Caco-2 (cell line): Measurements from ENCODE around the gene RBPMS2. TPM values are rescaled to one million over a fixed set of nuclear protein-coding genes. Genes with fewer than 3 reads are reported as not detected.

Experiments
- BruUV-seq: library from RNA; stranded (reverse); fragments of 400-500 nt; replicated peaks from 2 replicates; lab custom pipeline; 2021; lab: Mats Ljungman, UMichigan
- CTCF ChIA-PET: fragments of 300-600 bp; sonication (Branson Sonifier 250); formaldehyde crosslinking; loops from one replicate; lab custom pipeline; 2022; ENCODE audit warnings: antibody characterized with exemption; lab: Charles Lee
- POLR2A ChIA-PET: fragments of 300-600 bp; sonication (Branson Sonifier 250); formaldehyde crosslinking; loops from one replicate; lab custom pipeline; 2022; ENCODE audit warnings: antibody characterized with exemption; lab: Charles Lee
- DNase-seq, 2 experiments: peaks; one replicate each; pipeline versions ENCODE4 v3.0.0 to v3.0.0-alpha.2; 2020 to 2022
- H3K27me3 ChIP-seq: replicated peaks from 2 replicates; pipeline ENCODE4 v1.6.0; 2011; ENCODE audit warnings: low read length; ENCODE audit not compliant: control insufficient read depth, insufficient read depth
- H3K36me3 ChIP-seq: 2 replicates; pipeline ENCODE4 v1.5.1; 2011; ENCODE audit warnings: low read length; ENCODE audit not compliant: control insufficient read depth, insufficient read depth
- H3K4me1 ChIP-seq: fragments of 250-450 bp; sonication (Bioruptor Pico); 2 replicates; pipeline ENCODE4 v1.5.1; 2020; ENCODE audit warnings: mild to moderate bottlenecking
- H3K4me3 ChIP-seq: 2 replicates; pipeline ENCODE4 v1.5.1; 2011; ENCODE audit warnings: low read depth, mild to moderate bottlenecking, control low read depth, low read length
- H3K9me3 ChIP-seq: fragments of 250-450 bp; sonication (Bioruptor Pico); 2 replicates; pipeline ENCODE4 v1.5.1; 2020; ENCODE audit warnings: mild to moderate bottlenecking, moderate library complexity
- H3K27ac Mint-ChIP-seq: one replicate; pipeline ENCODE4 v1.8.0; 2022; ENCODE audit warnings: mixed read lengths; ENCODE audit not compliant: unreplicated experiment
- H3K27me3 Mint-ChIP-seq: one replicate; pipeline ENCODE4 v1.8.0; 2022; ENCODE audit warnings: mixed read lengths; ENCODE audit not compliant: insufficient read depth, unreplicated experiment
- H3K36me3 Mint-ChIP-seq: one replicate; pipeline ENCODE4 v1.8.0; 2022; ENCODE audit warnings: mild to moderate bottlenecking, mixed read lengths; ENCODE audit not compliant: insufficient read depth, unreplicated experiment
- H3K4me1 Mint-ChIP-seq: one replicate; pipeline ENCODE4 v1.8.0; 2022; ENCODE audit warnings: low read depth, mixed read lengths; ENCODE audit not compliant: unreplicated experiment
- H3K4me3 Mint-ChIP-seq: one replicate; pipeline ENCODE4 v1.8.0; 2022; ENCODE audit warnings: mild to moderate bottlenecking, moderate library complexity, mixed read lengths; ENCODE audit not compliant: unreplicated experiment
- H3K9me3 Mint-ChIP-seq: one replicate; pipeline ENCODE4 v1.8.0; 2022; ENCODE audit warnings: mixed read lengths; ENCODE audit not compliant: unreplicated experiment
- intact Hi-C: fragments of 100-400 bp; cut with micrococcal nuclease; formaldehyde crosslinking; loops from one replicate; pipeline ENCODE4 v1.10.0; 2022; ENCODE audit not compliant: unreplicated experiment
- total RNA-seq: library from RNA; stranded (reverse); gene quantifications from 2 replicates; pipeline ENCODE4 v1.2.3, GENCODE V29; 2022
- TF ChIP-seq, protein P1 (sequence below), 2 experiments: fragments of 200-600 bp in 1 of 2; IDR thresholded peaks; 1 replicate in 1 of 2; 2 replicates in 1 of 2; pipeline versions ENCODE4 v1.5.1 to v1.8.0; 2011 to 2022; ENCODE audit warnings: antibody characterized with exemption in 1 of 2, control low read depth in 1 of 2, inconsistent platforms in 1 of 2, low read depth in 1 of 2, low read length in 1 of 2, mild to moderate bottlenecking in 1 of 2, moderate library complexity in 1 of 2; ENCODE audit not compliant: insufficient read depth in 1 of 2, severe bottlenecking in 1 of 2, unreplicated experiment in 1 of 2

RBPMS2 gene
- total RNA-seq, 1 experiment from 2014 or later: 9.3 TPM

DNA sequence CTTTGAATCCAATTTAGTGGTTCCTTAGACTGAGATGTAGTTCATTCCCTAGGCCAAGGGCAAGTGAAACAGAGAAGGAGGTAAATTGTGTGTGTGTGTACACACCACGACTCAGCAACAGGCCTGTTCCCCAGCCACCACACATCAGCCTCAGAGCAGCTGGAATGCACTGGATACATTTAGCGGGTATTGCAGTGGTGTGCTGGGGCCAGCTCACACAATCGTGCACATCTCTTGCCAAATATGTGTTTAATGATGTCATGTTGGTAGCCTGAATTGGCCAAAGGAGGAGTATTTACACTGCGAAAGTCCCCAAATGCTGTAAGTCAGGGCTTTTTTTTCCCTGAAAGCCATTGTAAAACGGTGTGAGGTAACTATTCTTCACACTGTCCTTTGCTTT, 82.3 kb downstream of the RBPMS2 start:
- intact Hi-C loops: no loop called here
- H3K4me1 ChIP-seq: no peaks in the 10 kb centered on the region
- H3K27me3 ChIP-seq: no peaks in the 10 kb centered on the region
- peak in 1 of 2 experiments; percentile 38 for DNase-seq
- Mint-ChIP-seq H3K27me3 (no peaks in the 10 kb centered on the region), H3K9me3 (no peaks in the 10 kb centered on the region), H3K27ac (peak overlapping the region; percentile 63), H3K4me1 (peaks cover 6% of the 10 kb centered on the region), H3K4me3 (no peak overlapping the region), H3K36me3 (peaks cover 63% of the 10 kb centered on the region)
- H3K9me3 ChIP-seq: no peaks in the 10 kb centered on the region
- ChIA-PET CTCF (interaction anchor here (0.7 kb wide), 1 partner anchor 1561 kb away, joined by 3 read pairs; no protein-coding TSS in a partner anchor), POLR2A (no interaction called here)
- TF ChIP-seq, protein P1, sequence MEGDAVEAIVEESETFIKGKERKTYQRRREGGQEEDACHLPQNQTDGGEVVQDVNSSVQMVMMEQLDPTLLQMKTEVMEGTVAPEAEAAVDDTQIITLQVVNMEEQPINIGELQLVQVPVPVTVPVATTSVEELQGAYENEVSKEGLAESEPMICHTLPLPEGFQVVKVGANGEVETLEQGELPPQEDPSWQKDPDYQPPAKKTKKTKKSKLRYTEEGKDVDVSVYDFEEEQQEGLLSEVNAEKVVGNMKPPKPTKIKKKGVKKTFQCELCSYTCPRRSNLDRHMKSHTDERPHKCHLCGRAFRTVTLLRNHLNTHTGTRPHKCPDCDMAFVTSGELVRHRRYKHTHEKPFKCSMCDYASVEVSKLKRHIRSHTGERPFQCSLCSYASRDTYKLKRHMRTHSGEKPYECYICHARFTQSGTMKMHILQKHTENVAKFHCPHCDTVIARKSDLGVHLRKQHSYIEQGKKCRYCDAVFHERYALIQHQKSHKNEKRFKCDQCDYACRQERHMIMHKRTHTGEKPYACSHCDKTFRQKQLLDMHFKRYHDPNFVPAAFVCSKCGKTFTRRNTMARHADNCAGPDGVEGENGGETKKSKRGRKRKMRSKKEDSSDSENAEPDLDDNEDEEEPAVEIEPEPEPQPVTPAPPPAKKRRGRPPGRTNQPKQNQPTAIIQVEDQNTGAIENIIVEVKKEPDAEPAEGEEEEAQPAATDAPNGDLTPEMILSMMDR (IDR thresholded peaks at IDR 0.05; ENCODE audit: insufficient read depth in 1 of 2, low read depth in 1 of 2, low read length in 1 of 2, severe bottlenecking in 1 of 2, unreplicated experiment in 1 of 2): no peak
- no TSS peak for BruUV-seq
- H3K36me3 ChIP-seq: peaks cover 5% of the 10 kb centered on the region
- H3K4me3 ChIP-seq: no peak overlapping the region

DNA sequence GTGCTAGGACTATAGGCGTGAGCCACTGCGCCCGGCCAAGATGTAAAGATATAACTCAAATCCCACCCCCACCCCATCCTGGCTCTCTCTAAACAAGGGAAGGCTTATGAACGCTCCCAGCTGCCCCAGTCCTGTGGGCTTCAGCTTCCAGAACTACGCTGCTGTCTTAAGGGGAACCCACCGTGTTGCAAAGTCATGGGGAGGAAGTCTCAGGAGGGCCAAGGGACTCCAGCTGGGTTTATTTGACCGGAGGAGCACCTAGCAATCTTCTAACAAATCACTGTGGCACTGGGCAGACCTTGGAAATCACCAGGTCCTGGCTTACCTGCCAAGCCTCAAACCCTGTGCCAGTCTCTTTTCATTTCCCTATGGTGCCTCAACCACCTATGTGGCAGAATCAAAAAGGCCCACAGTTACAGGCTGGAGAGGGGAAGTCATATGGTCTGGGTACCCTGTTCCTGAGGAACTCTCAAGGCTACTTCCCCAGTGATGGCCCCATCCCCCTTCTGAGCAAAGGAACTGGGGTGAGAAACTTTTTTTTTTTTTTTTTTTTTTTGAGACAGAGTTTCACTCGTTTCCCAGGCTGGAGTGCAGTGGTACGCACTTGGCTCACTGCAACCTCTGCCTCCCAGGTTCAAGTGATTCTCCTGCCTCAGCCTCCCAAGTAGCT, 83.4 kb downstream of the RBPMS2 start:
- Mint-ChIP-seq H3K4me1 (no peaks in the 10 kb centered on the region), H3K27ac (no peak overlapping the region), H3K4me3 (no peak overlapping the region), H3K36me3 (peaks cover 74% of the 10 kb centered on the region), H3K27me3 (no peaks in the 10 kb centered on the region), H3K9me3 (no peaks in the 10 kb centered on the region)
- intact Hi-C loops: no loop called here
- TF ChIP-seq, protein P1 (IDR thresholded peaks at IDR 0.05; ENCODE audit: insufficient read depth in 1 of 2, low read depth in 1 of 2, low read length in 1 of 2, severe bottlenecking in 1 of 2, unreplicated experiment in 1 of 2): no peak
- ChIA-PET CTCF (interaction anchor here (2.8 kb wide), 1 partner anchor 36 kb away, joined by 18 read pairs; no protein-coding TSS in a partner anchor), POLR2A (no interaction called here)
- Histone ChIP-seq H3K4me3 (no peak overlapping the region), H3K27me3 (no peaks in the 10 kb centered on the region), H3K36me3 (peaks cover 6% of the 10 kb centered on the region), H3K9me3 (no peaks in the 10 kb centered on the region), H3K4me1 (no peaks in the 10 kb centered on the region)
- no TSS peak for BruUV-seq
- no peak for DNase-seq

DNA sequence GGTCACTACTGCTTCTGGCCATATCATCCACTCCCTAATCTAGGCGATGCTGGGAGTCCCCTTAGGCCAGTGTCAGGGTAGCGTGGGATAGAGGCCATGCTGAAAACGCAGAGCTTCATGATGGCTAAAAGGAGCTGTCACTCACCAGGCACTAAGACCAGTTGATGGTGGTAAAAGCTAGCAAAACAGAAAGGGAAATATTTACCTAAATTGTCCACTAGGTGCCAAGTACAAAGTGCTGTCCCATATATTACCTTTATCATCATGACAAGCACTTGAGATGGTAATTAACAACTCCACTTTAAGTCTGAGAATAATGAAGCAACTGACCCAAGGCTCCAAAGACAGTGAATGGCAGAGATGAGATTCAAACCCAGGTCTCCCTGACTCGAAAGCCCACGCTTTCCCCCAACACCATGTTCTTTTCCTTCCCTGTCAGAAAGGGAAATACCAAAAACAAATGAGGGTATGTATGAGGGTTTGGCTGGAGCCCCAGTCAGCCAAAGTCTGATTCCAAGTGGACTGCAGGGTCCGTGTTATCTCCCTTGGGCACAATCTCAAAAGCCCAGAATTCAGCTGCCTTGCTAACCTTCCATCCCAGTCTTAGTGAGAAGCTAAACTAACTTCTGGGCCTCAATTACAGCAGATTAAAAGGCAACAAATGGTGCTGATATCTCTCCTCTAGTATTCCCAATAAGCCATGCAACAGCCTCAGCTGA, 84.7 kb downstream of the RBPMS2 start:
- TF ChIP-seq, protein P1 (IDR thresholded peaks at IDR 0.05; ENCODE audit: insufficient read depth in 1 of 2, low read depth in 1 of 2, low read length in 1 of 2, severe bottlenecking in 1 of 2, unreplicated experiment in 1 of 2): no peak
- H3K27ac Mint-ChIP-seq: no peak overlapping the region

More for the DNA sequence above, 84.7 kb downstream of the RBPMS2 start:
- BruUV-seq: no TSS peak
- Histone ChIP-seq H3K27me3 (no peaks in the 10 kb centered on the region), H3K9me3 (no peaks in the 10 kb centered on the region), H3K36me3 (peaks cover 6% of the 10 kb centered on the region), H3K4me1 (no peaks in the 10 kb centered on the region), H3K4me3 (no peak overlapping the region)
- Mint-ChIP-seq H3K4me1 (no peaks in the 10 kb centered on the region), H3K4me3 (no peak overlapping the region), H3K9me3 (no peaks in the 10 kb centered on the region), H3K36me3 (peaks cover 81% of the 10 kb centered on the region), H3K27me3 (no peaks in the 10 kb centered on the region)
- DNase-seq: no peak
- POLR2A ChIA-PET: no interaction called here
- CTCF ChIA-PET: interaction anchor here (2.8 kb wide), 1 partner anchor 37 kb away, joined by 18 read pairs; no protein-coding TSS in a partner anchor
- intact Hi-C loops: no loop called here
